Esophagus squamous epithelium (tissue), 5 donors: ENCODE results near the gene GAGE13. TPM values are rescaled to one million over a fixed set of nuclear protein-coding genes. Genes with fewer than 3 reads are reported as not detected.
"Not testable (repeated sequence)": the region's sequence is repeated elsewhere in the genome, so short reads cannot be mapped to it uniquely, and the experiment has no call there.

ENCODE experiments used
- DNase-seq: peaks from one replicate; lab custom pipeline; 2025; lab: John Stamatoyannopoulos, UW
- H3K27ac ChIP-seq, 4 donors: fragments of 200-600 bp; sonication (generic); one replicate each; pipeline ENCODE4 v1.5.1; 2016 to 2019; ENCODE audit warnings: mild to moderate bottlenecking in 1 of 4
- H3K27me3 ChIP-seq, 4 donors: fragments of 200-600 bp; sonication (generic); 1 replicate in 3 of 4; 2 replicates in 1 of 4; pipeline versions ENCODE4 v1.5.1 to v1.6.0; 2017 to 2021; ENCODE audit warnings: antibody characterized with exemption in 1 of 4
- H3K36me3 ChIP-seq, 3 donors: fragments of 200-600 bp; sonication (generic); one replicate each; pipeline ENCODE4 v1.5.1; 2016 to 2019
- H3K4me1 ChIP-seq, 3 donors: fragments of 200-600 bp; sonication (generic); one replicate each; pipeline ENCODE4 v1.5.1; 2017 to 2019
- H3K4me3 ChIP-seq, 4 donors: fragments of 200-600 bp; sonication (generic); 1 replicate in 3 of 4; 2 replicates in 1 of 4; pipeline ENCODE4 v1.5.1; 2016 to 2019; ENCODE audit warnings: mild to moderate bottlenecking in 2 of 4, moderate library complexity in 1 of 4
- H3K9me3 ChIP-seq, 3 donors: fragments of 200-600 bp; sonication (generic); one replicate each; pipeline ENCODE4 v1.5.1; 2016 to 2019
- POLR2A ChIP-seq, 4 donors: fragments of 450-650 bp; IDR thresholded peaks; one replicate each; pipeline ENCODE4 v1.6.1; 2017; ENCODE audit warnings: antibody characterized with exemption in 4 of 4, mild to moderate bottlenecking in 4 of 4, moderate library complexity in 3 of 4
- WGBS, 2 donors: methylation state at CpG; one replicate each; pipeline ENCODE4 v1.1.5; 2018; 5-methylcytosine and 5-hydroxymethylcytosine counted together
- intact Hi-C: fragments of 100-400 bp; cut with DNase I; formaldehyde crosslinking; loops from one replicate; pipeline ENCODE4 v1.15.0; 2022
- total RNA-seq, 4 donors: library from RNA; depleted of rRNA; stranded (reverse); fragments of >200 nt; gene quantifications; one replicate each; pipeline ENCODE4 v1.1.0, GENCODE V29; 2016
- TF ChIP-seq, protein P1 (sequence below), 6 experiments: fragments of 450-650 bp in 4 of 6; fragments of 200-600 bp in 2 of 6; sonication (generic) in 2 of 6; IDR thresholded peaks; one replicate each; pipeline ENCODE4 v1.5.1; 2016 to 2019; ENCODE audit warnings: antibody characterized with exemption in 6 of 6, mild to moderate bottlenecking in 4 of 6, moderate library complexity in 4 of 6
- donor health status: DM: yes; HTN: yes; CAD: no.

Gene GAGE13, protein sequence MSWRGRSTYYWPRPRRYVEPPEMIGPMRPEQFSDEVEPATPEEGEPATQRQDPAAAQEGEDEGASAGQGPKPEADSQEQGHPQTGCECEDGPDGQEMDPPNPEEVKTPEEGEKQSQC
- total RNA-seq: not detected

- H3K4me1 ChIP-seq, H3K36me3 ChIP-seq, intact Hi-C loops, H3K27ac ChIP-seq, H3K9me3 ChIP-seq, DNase-seq, H3K27me3 ChIP-seq, H3K4me3 ChIP-seq: not testable (repeated sequence)
- no CpG with 5 or more reads among the region's 16 CpGs for WGBS, 2 donors
These were observed at the start of gene GAGE13 for GRCh38 chrX:49331282-49331681. GAGE13 (plus strand) TSS chrX:49331582; CDS start chrX:49332738, 1,156 bp downstream.

DNA sequence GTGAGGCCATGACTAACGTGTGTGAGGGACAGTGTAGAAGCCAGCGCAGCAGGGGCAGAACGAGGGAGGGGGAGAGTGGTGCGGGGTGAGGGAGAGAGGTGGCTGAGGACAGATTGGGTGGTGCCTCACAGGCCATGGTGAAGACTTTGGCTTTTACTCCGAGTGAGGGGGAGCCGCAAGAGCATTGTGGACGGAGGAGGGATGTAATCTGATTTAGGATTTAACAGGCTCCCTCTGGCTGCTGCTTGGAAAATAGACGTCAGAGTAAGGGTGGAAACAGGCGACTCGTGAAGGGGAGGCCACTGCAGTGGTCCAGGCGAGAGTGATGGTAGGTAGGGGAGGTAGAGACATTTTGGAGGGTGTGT is 48.8 kb upstream of the GAGE13 start:
- no peak for DNase-seq
- WGBS, 2 donors: 50 to 51% methylated on average over 9 to 11 of the region's 11 CpGs
- H3K27ac ChIP-seq: no peak overlapping the region
- peaks cover 0 to under 1% (median 0%) of the 10 kb centered on the region in 3 donors for H3K4me1 ChIP-seq
- H3K4me3 ChIP-seq: no peak overlapping the region
- H3K27me3 ChIP-seq: no peaks in the 10 kb centered on the region
- H3K9me3 ChIP-seq: no peaks in the 10 kb centered on the region
- no peak for TF ChIP-seq POLR2A (IDR thresholded peaks at IDR 0.05)
- TF ChIP-seq, protein P1, sequence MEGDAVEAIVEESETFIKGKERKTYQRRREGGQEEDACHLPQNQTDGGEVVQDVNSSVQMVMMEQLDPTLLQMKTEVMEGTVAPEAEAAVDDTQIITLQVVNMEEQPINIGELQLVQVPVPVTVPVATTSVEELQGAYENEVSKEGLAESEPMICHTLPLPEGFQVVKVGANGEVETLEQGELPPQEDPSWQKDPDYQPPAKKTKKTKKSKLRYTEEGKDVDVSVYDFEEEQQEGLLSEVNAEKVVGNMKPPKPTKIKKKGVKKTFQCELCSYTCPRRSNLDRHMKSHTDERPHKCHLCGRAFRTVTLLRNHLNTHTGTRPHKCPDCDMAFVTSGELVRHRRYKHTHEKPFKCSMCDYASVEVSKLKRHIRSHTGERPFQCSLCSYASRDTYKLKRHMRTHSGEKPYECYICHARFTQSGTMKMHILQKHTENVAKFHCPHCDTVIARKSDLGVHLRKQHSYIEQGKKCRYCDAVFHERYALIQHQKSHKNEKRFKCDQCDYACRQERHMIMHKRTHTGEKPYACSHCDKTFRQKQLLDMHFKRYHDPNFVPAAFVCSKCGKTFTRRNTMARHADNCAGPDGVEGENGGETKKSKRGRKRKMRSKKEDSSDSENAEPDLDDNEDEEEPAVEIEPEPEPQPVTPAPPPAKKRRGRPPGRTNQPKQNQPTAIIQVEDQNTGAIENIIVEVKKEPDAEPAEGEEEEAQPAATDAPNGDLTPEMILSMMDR (IDR thresholded peaks at IDR 0.05): peak in 1 of 6 experiments; percentile 7
- peaks cover 0 to 13% (median 0%) of the 10 kb centered on the region in 3 donors for H3K36me3 ChIP-seq
- intact Hi-C loops: no loop called here

GRCh38 chrX:49284212-49284611 is 47.2 kb upstream of the GAGE13 start:
- Histone ChIP-seq H3K4me1 (no peaks in the 10 kb centered on the region), H3K9me3 (no peaks in the 10 kb centered on the region), H3K4me3 (no peak overlapping the region), H3K27ac (no peak overlapping the region), H3K27me3 (no peaks in the 10 kb centered on the region), H3K36me3 (peaks cover 0 to 13% (median 0%) of the 10 kb centered on the region in 3 donors)
- intact Hi-C loops: no loop called here
- 45 to 96% methylated on average over 1 to 2 of the region's 3 CpGs for WGBS, 2 donors
- no peak for DNase-seq
- no peak for TF ChIP-seq POLR2A (IDR thresholded peaks at IDR 0.05)
- TF ChIP-seq, protein P1 (IDR thresholded peaks at IDR 0.05): no peak

- Histone ChIP-seq H3K27ac (no peak overlapping the region), H3K4me3 (no peak overlapping the region), H3K27me3 (no peaks in the 10 kb centered on the region), H3K4me1 (no peaks in the 10 kb centered on the region), H3K9me3 (no peaks in the 10 kb centered on the region), H3K36me3 (peaks cover 0 to 13% (median 0%) of the 10 kb centered on the region in 3 donors)
- WGBS, 2 donors: 76% methylated on average over 8 of the region's 18 CpGs; no CpG with 5 or more reads in 1 of the 2 donors
- no peak for TF ChIP-seq POLR2A (IDR thresholded peaks at IDR 0.05)
- TF ChIP-seq, protein P1 (IDR thresholded peaks at IDR 0.05): no peak
- intact Hi-C loops: no loop called here
- no peak for DNase-seq
These were observed 45.2 kb upstream of the GAGE13 start for GRCh38 chrX:49286136-49286535.

DNA sequence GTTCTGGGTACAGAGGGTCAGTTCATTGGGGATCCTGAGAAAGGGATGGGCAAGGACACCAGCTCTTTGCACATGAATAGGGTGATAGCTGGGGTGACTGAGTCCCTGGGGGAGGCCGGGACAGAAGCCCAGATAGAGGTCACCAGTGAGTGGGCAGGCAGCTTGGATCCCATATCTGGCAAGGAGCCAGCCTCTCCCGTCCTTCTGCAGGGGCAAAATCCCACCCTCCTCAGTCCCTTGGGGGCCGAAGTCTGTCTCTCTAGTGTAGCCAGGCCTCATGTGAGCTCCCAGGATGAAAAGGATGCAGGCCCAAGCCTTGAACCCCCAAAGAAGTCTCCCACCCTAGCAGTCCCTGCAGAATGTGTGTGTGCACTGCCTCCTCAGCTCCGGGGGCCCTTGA is 44.8 kb upstream of the GAGE13 start:
- DNase-seq: no peak
- WGBS, 2 donors: no CpG with 5 or more reads among the region's 4 CpGs
- H3K27me3 ChIP-seq: no peaks in the 10 kb centered on the region

More for the DNA sequence above, 44.8 kb upstream of the GAGE13 start:
- no peak overlapping the region for H3K4me3 ChIP-seq
- TF ChIP-seq, protein P1 (IDR thresholded peaks at IDR 0.05): no peak
- no peak for TF ChIP-seq POLR2A (IDR thresholded peaks at IDR 0.05)
- no peaks in the 10 kb centered on the region for H3K9me3 ChIP-seq
- H3K36me3 ChIP-seq: peaks cover 0 to 13% (median 0%) of the 10 kb centered on the region in 3 donors
- H3K27ac ChIP-seq: no peak overlapping the region
- intact Hi-C loops: no loop called here
- H3K4me1 ChIP-seq: no peaks in the 10 kb centered on the region
